Umbilical cord (tissue), 2 donors: ENCODE measurements around the gene NFASC. TPM values are rescaled to one million over a fixed set of nuclear protein-coding genes. Genes with fewer than 3 reads are reported as not detected.

ENCODE experiments used
- DNase-seq: peaks from one replicate; pipeline ENCODE4 v3.0.0-alpha.2; 2015; ENCODE audit warnings: low spot score
- total RNA-seq: library from RNA; depleted of rRNA; stranded (reverse); fragments of >200 nt; gene quantifications from one replicate; pipeline ENCODE4 v1.2.3, GENCODE V29; 2014; ENCODE audit warnings: low replicate concordance; ENCODE audit not compliant: insufficient read depth

NFASC gene
- total RNA-seq = 6.0 TPM

DNA sequence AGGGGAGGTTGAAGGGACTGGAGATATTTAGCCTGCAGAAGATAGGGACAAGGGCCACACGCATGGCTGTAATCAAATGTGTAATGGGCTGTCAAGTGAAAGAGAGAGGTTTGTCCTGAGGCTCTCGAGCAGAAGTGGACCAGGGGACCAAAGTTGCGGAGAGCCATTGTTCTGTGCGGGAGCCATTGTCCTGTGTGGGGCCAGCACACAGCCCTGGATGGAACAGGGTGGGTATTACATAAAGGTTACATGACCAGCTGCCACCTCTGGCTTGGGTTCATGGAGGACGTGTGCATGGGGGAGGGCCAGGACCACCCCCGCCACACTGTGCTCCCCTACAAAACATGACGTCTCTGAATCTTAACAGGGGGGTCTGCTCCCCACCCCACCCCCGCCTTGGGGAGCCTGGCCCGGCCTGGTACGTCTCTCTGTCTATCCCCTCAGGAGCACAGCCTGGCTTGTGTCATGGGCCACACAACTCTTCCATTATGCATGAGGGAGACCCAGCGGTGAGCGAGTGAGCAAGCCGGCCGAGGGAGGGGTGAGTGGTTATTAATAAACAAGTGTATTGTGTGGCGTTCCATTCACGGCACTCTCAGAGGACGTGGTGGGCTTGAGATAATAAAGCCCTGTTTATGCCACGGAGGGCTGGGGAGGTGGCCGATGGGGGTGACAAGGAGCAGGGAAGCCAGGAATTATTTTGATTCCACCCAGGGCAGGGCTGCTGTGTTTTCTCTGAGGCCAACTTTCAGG lies at the start of gene NFASC:
Gene NFASC, plus strand, starts transcription at position 703 of the 753 bp plus-strand sequence. CDS start 73,454 bp downstream, outside the sequence.
- no peak for DNase-seq

DNA sequence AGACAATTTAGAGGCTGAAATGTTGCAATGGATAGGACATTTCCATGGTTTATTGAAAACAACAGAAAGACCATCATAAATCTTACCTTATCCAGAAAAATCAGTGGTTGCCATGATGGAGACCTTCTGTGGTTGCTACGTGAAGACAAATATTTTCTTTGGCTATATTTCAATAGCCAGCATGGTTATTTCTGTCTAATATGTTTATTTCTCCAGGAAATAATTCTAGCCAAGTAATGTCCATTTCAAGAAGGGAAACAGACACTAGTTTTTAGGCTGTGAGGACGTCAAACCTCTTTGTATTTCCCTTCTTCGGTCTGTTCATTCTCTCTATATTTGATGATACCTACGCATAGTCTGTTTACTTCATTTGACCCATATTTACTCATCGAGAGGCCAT lies 49.2 kb upstream of the NFASC start:
- no peak for DNase-seq

DNA sequence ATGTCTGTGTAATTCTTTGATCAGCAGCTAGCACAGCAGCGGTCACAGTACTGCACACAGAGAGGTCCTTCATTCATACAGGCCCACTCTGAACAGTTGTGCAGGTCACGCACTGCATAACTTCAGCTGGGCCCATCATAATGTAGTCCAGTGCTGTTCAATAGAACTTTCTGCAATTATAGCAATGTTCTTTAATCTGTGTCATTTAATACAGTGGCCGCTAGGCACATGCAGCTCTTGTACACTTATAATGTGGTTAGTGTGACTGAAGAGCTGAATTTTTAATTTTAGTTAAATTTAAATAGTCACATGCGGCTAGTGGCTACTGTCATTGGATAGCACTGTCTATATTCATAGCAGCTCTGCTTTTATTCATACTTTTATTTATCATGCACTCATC lies 48.7 kb upstream of the NFASC start:
- no peak for DNase-seq

DNA sequence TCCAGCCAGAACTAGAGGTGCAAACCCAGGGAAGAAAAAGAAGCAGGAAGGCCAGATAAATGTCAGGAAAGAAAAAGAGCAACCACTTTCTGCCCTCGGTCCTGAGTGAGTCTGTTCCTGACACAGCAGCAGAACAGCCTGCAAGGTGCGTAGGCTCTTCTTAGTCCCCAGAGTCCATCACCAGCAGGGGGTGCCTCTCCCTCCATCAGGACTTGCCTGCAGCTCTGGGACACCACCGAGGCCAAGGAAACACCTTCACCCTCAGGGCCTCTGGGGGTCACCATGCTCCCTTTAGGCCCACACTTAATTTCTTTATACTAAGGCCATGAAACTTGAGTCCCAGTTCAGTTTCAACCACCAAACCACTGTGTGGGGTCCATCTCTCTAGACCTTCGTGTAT lies 43.7 kb upstream of the NFASC start:
- no peak for DNase-seq

DNA sequence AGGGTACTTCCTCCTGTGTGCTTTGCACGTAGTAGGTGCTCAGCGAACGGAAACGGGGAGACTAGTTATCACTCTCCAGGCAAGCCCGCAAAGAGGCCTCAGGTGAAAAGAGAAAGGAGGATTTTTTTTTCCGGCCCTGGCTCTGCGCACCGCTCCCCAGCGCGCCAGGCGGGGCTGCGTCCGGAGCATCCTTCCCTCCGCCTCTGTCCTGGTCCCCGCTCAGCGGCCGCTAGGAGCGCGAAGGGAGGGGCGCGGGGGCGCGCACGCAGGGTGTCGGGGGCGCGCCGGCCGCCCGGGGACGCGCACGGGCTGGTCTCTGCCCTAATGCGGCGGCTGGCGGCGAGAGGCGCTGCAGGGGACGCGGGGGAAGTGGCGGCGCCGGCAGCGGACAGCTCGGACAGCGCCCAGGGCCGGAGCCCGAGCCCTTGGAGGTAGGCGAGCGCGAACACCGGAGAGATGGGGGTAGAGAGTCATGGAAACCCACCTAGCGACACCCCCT lies 42.3 kb upstream of the NFASC start:
- DNase-seq = peak; percentile 40

DNA sequence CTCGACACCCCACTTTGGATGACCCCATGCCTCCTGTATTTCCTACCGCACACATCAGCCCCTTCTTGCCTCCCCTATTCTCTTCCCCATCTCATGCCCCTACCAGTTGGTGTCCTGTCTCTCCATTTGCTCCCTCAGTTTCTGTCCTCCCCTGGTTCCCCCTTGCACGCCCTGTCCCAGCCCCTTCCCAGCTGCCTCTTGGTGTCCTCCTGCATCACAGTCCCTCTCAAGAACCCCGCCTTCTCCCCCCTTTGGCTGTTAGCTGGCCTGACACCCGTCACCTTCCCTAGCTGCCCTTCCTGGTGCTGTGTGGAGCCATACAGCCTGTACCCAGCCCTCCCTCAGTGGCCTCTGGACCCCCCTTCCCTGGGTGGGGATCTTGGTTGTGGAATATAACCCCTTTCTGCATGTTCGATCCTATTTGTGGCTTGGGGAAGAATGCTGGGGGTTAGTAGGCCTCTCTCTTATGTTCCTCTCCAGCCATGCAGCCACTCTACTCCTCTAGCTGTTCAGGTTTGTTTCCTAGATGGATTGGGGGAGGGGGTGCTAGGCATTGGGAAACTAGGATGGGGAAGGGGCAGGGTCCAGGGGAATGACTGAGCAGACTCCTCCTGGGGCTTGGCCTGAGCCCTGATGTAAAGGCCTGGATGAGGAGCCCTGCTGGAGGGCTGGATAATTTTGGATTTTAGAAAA lies 41.4 kb upstream of the NFASC start:
- DNase-seq = no peak

DNA sequence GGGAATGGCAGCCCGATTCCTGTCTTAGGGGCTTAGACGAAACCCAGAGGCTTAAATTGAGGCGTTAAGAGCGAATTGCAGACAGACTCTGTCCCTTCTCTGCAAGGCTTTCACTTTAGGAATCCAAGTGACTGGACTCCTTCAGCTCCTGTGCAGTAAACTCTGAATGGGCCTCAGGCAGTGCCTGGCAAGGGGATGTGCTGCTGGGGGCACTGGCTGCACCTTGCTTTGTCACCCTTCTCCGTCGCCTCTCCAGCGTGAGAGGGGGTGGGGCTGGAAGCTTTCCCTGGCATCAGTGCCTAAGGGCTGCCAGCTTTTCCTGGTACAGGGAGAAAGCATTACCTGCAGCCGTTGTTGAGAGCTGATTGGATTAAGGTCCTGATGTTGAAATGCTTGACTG lies 39.9 kb upstream of the NFASC start:
- no peak for DNase-seq

DNA sequence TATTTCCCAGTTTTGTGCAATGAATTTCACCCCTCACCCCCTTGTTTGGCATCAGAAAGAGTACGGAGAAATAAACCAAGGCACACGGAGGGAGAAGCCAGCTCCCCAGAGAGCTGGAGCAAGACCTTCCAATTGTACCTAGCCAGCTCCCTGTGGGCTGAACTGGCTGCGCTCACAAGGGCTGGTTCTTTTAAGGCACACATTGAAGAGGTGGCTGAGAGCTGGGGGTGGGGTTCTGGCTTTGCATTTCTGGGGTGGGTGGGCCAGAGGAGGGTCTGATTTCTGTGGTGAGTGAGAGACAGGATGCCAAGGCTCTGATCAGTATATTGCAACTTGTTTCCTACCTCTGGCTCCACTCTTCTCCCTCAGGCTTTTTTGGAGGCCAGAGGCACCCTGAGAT lies 39.5 kb upstream of the NFASC start:
- DNase-seq = no peak

DNA sequence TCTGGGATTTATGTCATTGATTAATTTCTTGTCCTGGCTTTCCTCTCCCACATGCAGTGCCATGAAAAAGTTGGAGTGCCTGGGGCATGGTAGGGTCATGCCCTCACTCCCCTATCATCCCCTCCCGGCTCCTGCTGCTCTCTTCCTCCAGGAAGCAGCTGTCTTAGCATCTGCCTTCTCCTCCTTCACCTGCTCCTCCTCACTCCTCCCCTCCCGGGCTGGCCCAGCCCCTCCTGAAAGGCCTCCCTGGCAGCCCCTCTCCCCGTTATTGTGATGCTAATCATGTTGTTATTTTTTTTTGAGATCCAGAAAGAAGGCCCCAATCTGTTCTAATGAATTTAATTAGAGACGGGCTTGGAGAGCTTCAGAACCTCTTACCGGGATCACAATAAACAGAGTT lies 36.3 kb upstream of the NFASC start:
- DNase-seq = no peak

DNA sequence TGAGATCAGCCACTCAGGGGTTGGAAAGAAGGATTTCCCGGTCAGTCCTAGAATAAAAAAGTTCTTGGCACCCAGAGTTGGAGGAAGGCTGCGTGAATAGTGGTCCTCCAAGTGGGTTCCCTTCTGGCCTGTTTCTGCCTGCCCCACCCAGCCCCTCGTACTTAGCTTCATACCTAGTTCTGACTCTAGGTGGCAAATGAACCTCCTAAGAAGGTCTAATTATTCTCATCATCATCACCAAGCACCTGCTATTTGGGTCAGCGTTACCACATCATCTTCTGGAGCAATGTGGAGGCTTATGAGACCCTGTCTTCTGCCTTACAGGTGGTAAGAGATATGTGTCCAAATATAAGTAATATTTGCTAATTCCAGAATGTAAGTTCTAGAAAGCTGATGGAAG lies 35.9 kb upstream of the NFASC start:
- no peak for DNase-seq

DNA sequence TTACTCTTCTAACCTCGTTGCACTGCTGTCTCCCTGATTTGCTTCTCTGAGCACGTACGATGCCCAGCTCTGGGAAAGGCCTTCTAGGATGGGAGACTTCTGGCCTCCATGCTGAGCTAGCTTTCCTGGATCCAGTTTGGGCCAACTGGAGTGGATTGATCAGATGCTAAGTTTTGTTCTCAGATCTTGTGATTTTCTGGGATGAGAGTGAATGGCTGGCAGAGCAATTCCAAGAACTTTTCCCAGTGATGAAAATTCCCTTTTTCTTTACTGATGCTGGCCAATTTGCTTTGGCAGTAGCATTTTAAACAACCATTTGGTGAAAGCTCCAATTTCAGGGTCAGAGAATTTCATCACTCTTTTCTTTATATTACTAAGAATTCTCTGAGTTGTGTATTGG lies 34.9 kb upstream of the NFASC start:
- DNase-seq = no peak

DNA sequence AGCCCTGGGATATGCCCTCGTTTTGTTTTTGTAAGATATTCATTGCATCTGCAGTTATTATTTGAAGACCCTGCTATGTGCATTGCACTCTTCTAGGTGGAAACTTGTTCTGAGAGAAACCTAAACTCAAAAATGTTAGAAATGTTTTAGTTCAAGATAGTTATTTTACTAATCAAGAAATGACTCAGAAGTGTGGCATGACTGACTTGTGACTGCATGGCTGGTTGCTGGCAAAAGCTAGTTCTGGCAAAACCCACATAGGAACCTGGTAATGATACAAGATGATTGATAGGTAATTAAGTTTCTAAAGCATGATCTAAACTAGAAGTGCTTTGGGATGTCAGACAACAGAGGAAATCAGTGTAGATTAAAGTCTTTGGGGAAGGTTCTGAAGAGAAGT lies 33.8 kb upstream of the NFASC start:
- DNase-seq = no peak

DNA sequence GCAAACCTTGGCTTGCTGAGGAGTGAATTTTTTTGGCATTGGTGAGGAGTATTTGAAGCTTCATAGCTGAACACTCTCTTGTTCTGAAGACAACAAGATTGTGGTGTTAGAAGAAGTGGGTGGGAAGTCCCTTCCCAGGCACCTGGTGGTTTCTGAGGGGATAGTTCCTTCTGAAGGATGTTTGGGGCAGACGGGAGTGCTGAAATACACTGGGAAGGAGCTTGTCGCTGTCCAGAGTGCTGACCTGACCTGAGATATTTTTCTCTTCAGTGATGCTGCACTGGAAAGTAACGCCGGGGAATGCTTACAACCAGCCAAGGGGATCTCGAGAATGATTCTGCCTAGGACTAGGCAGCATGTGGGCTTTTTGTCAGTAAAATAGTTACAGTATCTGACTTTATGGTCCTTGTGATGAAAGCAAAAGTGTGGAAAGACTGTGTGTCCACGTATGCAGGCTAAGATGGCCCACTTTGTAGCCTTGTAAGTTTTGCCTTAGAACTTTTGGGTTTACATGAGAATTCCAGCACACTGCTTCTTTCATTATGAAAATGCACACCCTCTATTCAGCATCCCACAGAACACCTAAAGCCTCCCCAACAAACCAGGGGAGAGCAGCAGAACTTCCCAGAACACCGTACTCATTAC lies 33.1 kb upstream of the NFASC start:
- peak; percentile 80 for DNase-seq

DNA sequence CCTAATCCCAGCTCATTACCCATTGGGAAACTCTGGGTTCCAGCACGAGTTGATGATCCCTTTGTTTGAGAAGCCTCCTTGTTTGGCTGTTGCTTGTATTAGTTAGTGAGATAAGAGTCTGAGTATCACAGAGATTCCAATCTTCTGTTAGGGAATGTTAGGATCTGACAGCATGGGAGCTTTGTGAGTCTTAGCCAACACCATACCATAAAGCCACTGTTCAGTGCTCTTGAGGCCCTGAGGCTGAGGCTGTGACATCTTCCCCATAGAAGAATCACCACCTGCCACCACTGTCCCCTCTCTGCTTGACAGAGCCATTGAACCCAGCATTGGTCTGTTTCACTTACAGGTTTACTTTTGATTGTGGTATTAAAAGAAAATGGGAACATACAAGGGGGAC lies 29.3 kb upstream of the NFASC start:
- DNase-seq = no peak

DNA sequence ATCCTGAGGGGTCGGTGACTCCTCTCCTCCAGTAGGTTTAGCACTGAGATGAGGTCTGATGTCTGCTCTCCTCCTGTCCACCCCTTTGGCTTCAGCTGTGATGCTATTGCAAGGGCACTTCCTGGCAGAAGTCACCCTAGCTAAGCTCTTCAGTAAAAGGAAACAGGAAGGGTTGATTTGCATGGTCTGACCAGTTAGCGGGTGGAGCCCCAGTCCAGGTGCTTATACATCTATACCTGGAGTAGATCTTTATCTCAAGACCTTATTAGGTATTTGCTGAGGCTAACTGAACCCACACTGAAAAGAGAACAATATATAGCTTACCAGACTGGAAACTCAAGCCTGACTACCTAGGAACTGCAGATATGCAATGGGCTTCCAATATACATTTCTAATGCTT lies 28.9 kb upstream of the NFASC start:
- DNase-seq = no peak

DNA sequence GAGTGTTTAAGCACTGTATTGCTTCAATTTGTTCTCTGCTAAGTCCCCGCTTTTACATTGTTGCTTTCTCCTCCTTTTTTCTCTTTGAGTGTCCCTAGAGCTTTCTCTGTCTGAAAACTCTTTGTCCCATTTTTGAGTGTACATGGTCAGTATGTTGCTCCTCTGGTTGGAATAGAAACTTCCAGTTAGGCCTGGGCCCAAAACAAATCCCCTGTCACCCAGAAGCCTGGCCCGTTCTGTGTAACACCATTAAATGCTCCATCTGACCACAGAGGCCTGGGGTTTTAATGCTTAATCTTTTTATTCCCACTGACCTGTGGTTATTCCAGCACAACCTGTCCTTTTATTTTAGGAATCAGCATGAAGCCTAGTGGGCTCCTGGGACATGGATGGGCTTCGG lies 28.3 kb upstream of the NFASC start:
- no peak for DNase-seq

DNA sequence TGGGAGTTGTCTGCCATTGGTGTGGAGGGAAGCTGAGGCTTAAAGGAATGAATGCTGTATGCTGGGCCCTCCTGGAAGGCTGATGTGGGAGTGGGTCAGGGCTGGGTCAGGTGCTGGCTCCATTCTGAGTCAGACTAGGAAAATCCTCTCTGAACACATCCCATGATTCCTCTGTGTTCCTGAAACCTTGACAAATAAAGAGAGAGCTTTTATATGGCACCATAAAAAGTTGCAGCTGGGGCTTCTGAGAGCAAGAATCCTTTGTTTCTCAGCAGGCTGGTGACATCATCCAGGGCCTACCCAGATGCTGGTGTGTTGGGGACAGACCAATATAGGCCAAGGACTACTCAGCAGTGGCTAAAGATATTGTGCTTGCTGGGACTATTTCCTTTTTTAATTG lies 27.8 kb upstream of the NFASC start:
- no peak for DNase-seq

DNA sequence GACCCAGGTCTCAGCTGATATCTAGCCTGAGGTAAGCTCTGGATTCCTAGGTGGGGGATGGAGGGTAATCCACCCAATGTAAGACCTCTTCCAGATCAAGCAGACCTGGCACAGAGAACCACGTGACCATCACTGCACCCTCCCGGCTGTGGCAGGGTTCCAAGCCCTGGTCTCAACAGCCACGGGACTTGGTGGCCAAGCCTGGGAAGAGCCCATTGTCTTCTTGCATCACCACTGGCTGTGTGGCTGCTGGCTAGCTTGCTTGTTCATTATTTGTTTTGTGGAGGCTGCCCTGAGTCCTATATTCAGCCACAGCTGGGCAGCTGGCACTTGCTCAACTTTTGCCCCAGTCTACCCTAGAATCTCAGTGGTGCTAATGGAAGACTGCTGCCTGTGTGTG lies 24.1 kb upstream of the NFASC start:
- DNase-seq = no peak

DNA sequence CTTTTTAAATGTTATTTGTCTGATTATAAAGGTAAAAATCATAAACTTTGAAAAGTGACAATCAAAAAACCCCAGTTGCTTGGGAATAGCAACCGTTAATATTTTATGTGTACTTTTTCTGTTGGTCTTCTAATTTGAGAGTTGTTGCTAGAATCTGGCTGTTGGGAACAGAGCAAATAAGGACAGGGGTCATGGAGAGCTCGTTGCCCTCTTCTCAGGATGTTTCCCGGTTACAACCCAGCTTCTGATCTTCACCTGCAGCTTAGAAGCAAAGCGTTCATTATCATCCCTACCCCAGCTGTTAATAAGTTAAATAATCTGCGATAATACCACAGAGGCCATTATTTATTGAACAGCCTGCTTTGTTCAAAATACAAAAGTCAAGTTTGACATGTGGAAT lies 22.1 kb upstream of the NFASC start:
- no peak for DNase-seq

DNA sequence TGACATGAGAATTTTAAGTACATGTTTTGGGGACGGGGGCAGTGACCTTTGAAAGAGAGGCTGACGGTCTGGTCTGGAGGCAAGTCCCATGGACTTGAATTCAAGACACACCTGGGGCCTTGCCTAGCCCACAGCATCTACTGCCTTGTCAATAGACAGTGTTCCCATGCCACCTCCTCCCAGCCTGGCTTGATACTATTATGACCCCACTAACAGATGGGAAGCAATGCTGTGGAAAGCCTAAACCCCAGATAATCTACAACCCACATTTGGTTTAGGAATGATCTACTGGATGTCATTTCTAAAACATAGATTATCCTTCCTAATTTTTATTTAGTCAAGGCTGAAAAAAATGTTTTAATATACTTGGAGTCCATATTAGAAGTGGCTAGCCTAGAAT lies 17.8 kb upstream of the NFASC start:
- no peak for DNase-seq

DNA sequence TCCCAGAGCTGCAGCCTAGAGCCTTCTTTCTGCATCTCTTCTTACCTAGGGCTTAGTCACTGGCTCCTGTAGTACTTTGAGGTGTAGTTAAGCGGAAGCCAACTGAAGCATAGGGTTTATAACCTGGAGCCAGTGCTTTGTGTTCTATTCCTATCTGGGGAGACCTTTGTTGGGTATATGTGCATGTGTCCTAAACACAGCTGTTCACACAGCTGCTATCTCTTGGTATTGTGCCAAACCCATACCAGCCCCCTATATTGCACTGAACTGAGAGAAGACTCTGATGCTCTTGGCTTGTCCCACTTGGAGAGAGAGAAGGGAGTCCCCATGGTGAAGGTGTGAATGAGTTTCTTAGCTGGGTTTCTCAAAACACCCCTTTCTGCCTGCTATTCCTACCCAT lies 17.2 kb upstream of the NFASC start:
- DNase-seq = no peak

DNA sequence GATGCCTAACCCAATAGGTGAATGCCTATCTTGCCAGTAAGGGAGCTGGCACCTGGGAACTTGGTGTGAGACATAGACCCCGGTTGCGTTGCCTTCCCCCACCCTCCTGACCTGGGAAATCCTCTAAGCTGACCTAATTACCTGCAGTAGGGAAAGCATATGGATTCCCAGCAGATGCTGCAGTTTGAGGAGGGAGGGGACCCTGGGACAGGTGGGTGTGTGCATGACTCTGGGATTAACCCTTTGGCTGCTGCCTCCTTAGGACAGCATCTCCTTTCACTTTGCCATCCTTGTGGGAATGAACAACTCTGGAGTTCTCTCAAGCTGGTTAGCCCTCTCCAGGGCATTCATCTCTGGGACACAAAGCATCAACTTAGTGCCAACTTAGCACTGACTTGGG lies 16.4 kb upstream of the NFASC start:
- DNase-seq = no peak

DNA sequence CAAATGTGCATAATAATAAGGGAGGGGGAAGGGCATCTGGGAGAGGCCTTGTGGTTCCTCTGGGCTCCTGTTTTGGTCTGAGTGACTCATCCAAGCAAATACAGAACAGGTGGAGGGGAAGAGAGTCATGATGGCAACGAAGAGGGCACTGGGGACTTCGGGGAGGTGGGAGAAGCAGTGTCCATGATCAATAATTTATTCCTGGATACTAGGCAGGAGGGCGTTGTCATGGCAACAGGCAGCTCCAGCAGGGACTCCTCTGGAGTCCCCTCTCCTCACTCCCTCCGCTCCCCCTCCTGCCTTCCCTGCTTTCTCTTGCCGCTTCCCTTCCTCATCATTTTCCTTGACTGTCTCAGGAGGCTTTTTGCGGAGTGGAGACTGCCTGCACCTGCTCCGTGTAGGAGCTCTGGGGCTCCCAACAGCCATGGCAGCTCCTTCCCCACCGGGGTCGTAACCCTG lies 12.3 kb upstream of the NFASC start:
- no peak for DNase-seq
